Sigmoid colon (tissue), 7 donors: ENCODE measurements around the gene ABRACL. TPM values are rescaled to one million over a fixed set of nuclear protein-coding genes. Genes with fewer than 3 reads are reported as not detected.
"Not testable (repeated sequence)": the region's sequence is repeated elsewhere in the genome, so short reads cannot be mapped to it uniquely, and the experiment has no call there.

Experiments
- DNase-seq: peaks from one replicate; pipeline ENCODE4 v3.0.0-alpha.2; 2019
- H3K27ac ChIP-seq, 4 donors: fragments of 200-600 bp; sonication (generic); one replicate each; pipeline ENCODE4 v1.5.1; 2016 to 2019; ENCODE audit warnings: mild to moderate bottlenecking in 1 of 4
- H3K27me3 ChIP-seq, 3 donors: fragments of 200-600 bp; sonication (generic); one replicate each; pipeline ENCODE4 v1.5.1; 2019; ENCODE audit warnings: mild to moderate bottlenecking in 1 of 3
- H3K36me3 ChIP-seq, 4 donors: fragments of 200-600 bp; sonication (generic); one replicate each; pipeline ENCODE4 v1.5.1; 2016 to 2019
- H3K4me1 ChIP-seq, 4 donors: fragments of 200-600 bp; sonication (generic); one replicate each; pipeline ENCODE4 v1.5.1; 2017 to 2019
- H3K4me3 ChIP-seq, 4 donors: fragments of 200-600 bp; sonication (generic); one replicate each; pipeline ENCODE4 v1.5.1; 2017 to 2019; ENCODE audit warnings: mild to moderate bottlenecking in 2 of 4, moderate library complexity in 1 of 4
- H3K9me3 ChIP-seq, 4 donors: fragments of 200-600 bp in 3 of 4; sonication (generic) in 3 of 4; one replicate each; pipeline versions ENCODE4 v1.5.1 to v1.6.1; 2013 to 2019
- EP300 ChIP-seq, 4 donors: sonication (generic); formaldehyde crosslinking; IDR thresholded peaks; one replicate each; pipeline ENCODE4 v1.6.1; 2017; ENCODE audit warnings: antibody characterized with exemption in 4 of 4
- POLR2A ChIP-seq, 2 donors: fragments of 450-650 bp; IDR thresholded peaks; one replicate each; pipeline ENCODE4 v1.6.1; 2016; ENCODE audit warnings: antibody characterized with exemption in 2 of 2, mild to moderate bottlenecking in 2 of 2, moderate library complexity in 2 of 2
- POLR2AphosphoS5 ChIP-seq, 4 donors: sonication (generic); formaldehyde crosslinking; IDR thresholded peaks; one replicate each; pipeline ENCODE4 v1.6.1; 2017; ENCODE audit warnings: antibody characterized with exemption in 4 of 4
- WGBS, 2 donors: extraction: QIAGEN DNeasy Blood & Tissue Kit; methylation state at CpG; one replicate each; pipeline ENCODE4 v1.1.7; 2013; 5-methylcytosine and 5-hydroxymethylcytosine counted together
- intact Hi-C: fragments of 100-400 bp; cut with DNase I; formaldehyde crosslinking; loops from one replicate; pipeline ENCODE4 v1.15.1; 2023
- polyA plus RNA-seq, 3 donors: library from polyadenylated mRNA; stranded (reverse); fragments of 200-250 nt; gene quantifications; one replicate each; pipeline ENCODE4 v1.2.3, GENCODE V29; 2013
- total RNA-seq, 4 donors: library from RNA; depleted of rRNA; stranded (reverse); fragments of >200 nt; gene quantifications; one replicate each; pipeline ENCODE4 v1.1.0, GENCODE V29; 2016
- TF ChIP-seq, protein P1 (sequence below), 4 experiments: fragments of 450-650 bp in 3 of 4; fragments of 200-600 bp in 1 of 4; IDR thresholded peaks; one replicate each; pipeline ENCODE4 v1.5.1; 2016 to 2019; ENCODE audit warnings: antibody characterized with exemption in 4 of 4, mild to moderate bottlenecking in 3 of 4, moderate library complexity in 2 of 4
- donor health status: healthy with polysubstance abuse.
- donor health status: Bipolar disorder and iron deficiency.
- donor health status: healthy.

Gene ABRACL
- total and polyA plus RNA-seq, 7 donors = 6.8 to 529 (median 7.7) TPM

DNA sequence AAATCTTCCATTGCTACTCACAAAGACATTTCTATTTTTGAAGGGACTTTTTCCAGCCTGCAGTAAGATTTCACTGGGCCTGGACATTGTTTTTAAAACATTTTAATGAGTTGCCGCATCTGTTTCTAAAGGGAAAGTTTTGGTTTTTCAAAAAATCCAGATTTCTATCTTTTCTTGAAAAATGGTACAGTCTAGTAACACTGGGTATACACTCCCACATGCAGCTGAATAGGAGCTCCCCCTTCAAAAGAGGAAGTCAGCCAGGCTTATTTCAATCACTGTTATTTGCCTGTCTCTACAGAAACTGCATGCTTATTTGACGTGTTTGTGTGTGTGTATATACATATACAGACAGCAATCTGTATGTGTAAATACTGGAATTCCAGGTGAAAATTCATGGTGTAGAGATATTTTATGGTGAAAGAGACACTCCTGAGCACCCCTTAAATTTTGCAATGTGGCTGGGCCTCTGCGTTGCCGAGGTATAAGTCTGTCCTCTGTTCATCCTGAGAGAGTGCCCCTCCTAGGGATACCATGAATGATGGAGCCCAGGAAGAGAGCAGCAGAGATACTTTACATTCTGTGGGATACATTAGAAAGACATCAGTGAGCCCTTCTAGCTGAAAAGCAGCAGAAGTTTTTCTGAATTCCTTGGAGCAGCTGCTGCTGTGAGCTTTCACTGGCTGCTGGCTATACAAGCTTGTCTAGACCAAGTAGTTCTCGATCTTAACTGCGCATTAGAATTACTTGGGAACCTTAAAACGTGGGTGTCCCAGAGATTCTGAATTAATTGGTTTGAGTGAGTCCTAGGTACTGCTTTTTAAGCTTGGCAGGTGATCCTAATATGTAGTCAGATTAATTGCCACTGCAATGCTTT lies 12.0 kb upstream of the ABRACL start:
- intact Hi-C loops = no loop called here

DNA sequence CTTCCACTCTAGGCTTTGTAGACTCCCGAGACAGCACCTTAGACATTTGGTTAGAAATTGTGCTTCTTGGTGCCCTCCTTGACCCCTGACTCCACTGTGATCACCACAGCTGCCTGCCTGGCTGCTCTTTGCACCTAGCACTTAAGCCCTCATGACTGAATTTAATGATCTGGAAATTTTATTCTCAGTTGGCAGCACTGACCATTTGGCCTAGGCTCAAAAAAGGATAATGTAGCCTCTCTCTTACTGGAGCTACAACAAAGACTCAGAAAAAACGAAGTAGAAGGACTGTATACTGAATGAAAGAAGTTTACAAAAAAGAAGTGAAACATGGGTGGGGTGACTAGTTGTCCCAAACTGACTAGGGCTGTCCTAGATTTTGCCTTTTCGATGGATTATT lies 11.3 kb upstream of the ABRACL start:
- intact Hi-C loops = no loop called here
- no peaks in the 10 kb centered on the region for H3K9me3 ChIP-seq
- 55 to 72% methylated on average over 3 of the region's 3 CpGs for WGBS, 2 donors
- H3K36me3 ChIP-seq = no peaks in the 10 kb centered on the region
- peaks cover 0 to 13% (median 9%) of the 10 kb centered on the region in 4 donors for H3K4me1 ChIP-seq
- H3K4me3 ChIP-seq = no peak overlapping the region
- H3K27me3 ChIP-seq = no peaks in the 10 kb centered on the region
- TF ChIP-seq EP300 (IDR thresholded peaks at IDR 0.05) (no peak), POLR2AphosphoS5 (IDR thresholded peaks at IDR 0.05) (no peak), POLR2A (IDR thresholded peaks at IDR 0.05) (no peak)
- TF ChIP-seq, protein P1, sequence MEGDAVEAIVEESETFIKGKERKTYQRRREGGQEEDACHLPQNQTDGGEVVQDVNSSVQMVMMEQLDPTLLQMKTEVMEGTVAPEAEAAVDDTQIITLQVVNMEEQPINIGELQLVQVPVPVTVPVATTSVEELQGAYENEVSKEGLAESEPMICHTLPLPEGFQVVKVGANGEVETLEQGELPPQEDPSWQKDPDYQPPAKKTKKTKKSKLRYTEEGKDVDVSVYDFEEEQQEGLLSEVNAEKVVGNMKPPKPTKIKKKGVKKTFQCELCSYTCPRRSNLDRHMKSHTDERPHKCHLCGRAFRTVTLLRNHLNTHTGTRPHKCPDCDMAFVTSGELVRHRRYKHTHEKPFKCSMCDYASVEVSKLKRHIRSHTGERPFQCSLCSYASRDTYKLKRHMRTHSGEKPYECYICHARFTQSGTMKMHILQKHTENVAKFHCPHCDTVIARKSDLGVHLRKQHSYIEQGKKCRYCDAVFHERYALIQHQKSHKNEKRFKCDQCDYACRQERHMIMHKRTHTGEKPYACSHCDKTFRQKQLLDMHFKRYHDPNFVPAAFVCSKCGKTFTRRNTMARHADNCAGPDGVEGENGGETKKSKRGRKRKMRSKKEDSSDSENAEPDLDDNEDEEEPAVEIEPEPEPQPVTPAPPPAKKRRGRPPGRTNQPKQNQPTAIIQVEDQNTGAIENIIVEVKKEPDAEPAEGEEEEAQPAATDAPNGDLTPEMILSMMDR (IDR thresholded peaks at IDR 0.05) = no peak
- DNase-seq = no peak
- peak overlapping the region in 1 of 4 donors; percentile 36 for H3K27ac ChIP-seq

More for the DNA sequence above, 12.0 kb upstream of the ABRACL start:
- H3K36me3 ChIP-seq = no peaks in the 10 kb centered on the region
- DNase-seq = no peak
- H3K4me1 ChIP-seq = peaks cover 0 to 13% (median 9%) of the 10 kb centered on the region in 4 donors
- no peak for TF ChIP-seq POLR2A (IDR thresholded peaks at IDR 0.05)
- TF ChIP-seq, protein P1 (IDR thresholded peaks at IDR 0.05) = no peak
- no peak for TF ChIP-seq EP300 (IDR thresholded peaks at IDR 0.05)
- no peak for TF ChIP-seq POLR2AphosphoS5 (IDR thresholded peaks at IDR 0.05)
- 77 to 79% methylated on average over 7 of the region's 7 CpGs for WGBS, 2 donors
- H3K27me3 ChIP-seq = no peaks in the 10 kb centered on the region
- no peaks in the 10 kb centered on the region for H3K9me3 ChIP-seq
- no peak overlapping the region for H3K4me3 ChIP-seq
- H3K27ac ChIP-seq = peak overlapping the region in 2 of 4 donors; percentile 3 to 36

DNA sequence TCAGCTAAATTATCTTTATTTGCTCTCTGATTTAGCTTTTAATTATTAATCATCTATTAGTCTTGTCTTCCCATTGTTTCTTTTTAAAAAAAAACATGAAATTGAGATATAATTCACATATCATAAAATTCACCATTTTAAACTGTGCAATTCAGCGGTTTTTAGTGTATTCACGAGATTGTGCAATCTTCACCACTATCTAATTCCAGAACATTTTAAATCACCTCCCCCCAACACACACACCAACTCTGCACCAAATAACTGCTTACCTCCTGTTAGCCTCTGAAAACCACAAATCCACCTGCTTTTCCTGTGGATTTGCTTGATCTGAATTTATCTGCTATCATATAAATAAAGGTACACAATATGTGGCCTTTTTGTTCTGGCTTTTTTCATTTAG lies 8.8 kb upstream of the ABRACL start:
- intact Hi-C loops = no loop called here
- Histone ChIP-seq H3K9me3 (no peaks in the 10 kb centered on the region), H3K27me3 (no peaks in the 10 kb centered on the region), H3K4me1 (peaks cover 0 to 13% (median 9%) of the 10 kb centered on the region in 4 donors), H3K27ac (no peak overlapping the region), H3K4me3 (no peak overlapping the region), H3K36me3 (no peaks in the 10 kb centered on the region)
- TF ChIP-seq, protein P1 (IDR thresholded peaks at IDR 0.05) = no peak
- TF ChIP-seq POLR2A (IDR thresholded peaks at IDR 0.05) (no peak), EP300 (IDR thresholded peaks at IDR 0.05) (no peak), POLR2AphosphoS5 (IDR thresholded peaks at IDR 0.05) (no peak)
- no peak for DNase-seq
- 89 to 94% methylated on average over 2 of the region's 2 CpGs for WGBS, 2 donors

DNA sequence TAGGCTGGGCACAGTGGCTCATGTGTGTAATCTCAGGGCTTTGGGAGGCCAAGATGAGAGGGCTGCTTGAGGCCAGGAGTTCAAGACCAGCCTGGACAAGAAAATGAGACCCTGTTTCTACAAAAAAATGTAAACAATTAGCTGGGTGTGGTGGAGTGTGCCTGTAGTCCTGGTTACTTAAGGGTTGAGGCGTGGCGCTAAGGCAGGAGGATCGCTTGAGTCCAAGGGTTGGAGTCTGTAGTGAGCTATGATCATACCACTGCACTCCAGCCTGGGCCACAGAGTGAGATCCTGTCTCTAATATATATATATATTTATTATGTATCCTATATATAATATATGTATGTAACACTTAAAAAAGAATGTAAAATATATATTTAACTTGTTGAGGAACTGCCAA lies 7.9 kb upstream of the ABRACL start:
- H3K9me3 ChIP-seq = no peaks in the 10 kb centered on the region
- intact Hi-C loops = no loop called here
- no peak overlapping the region for H3K27ac ChIP-seq
- H3K4me3 ChIP-seq = no peak overlapping the region
- WGBS, 2 donors = 27 to 76% methylated on average over 3 of the region's 3 CpGs
- H3K36me3 ChIP-seq = no peaks in the 10 kb centered on the region
- peaks cover 0 to 13% (median 9%) of the 10 kb centered on the region in 4 donors for H3K4me1 ChIP-seq
- H3K27me3 ChIP-seq = no peaks in the 10 kb centered on the region
- no peak for DNase-seq
- TF ChIP-seq EP300 (IDR thresholded peaks at IDR 0.05) = no peak

DNA sequence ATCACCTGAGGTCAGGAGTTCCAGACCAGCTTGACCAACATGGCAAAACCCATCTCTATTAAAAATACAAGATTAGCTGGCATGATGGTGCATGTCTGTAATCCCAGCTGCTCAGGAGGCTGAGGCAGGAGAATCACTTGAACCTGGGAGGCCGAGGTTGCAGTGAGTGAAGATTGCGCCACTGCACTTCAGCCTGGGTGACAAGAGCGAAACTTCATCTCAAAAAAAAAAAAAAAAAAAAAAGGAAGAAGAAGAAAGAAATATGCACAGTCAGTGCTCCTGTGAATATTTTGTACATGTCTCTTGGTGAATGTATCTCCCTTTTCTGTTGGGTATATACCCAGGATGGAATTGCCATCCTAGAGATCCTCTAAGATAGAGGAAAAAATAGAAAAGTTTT lies 3.1 kb upstream of the ABRACL start:
- H3K27me3 ChIP-seq, intact Hi-C loops, H3K4me3 ChIP-seq, H3K9me3 ChIP-seq, H3K36me3 ChIP-seq, H3K27ac ChIP-seq, DNase-seq: not testable (repeated sequence)
- H3K4me1 ChIP-seq = peaks cover 0 to 17% (median 8%) of the 10 kb centered on the region in 4 donors
- 91 to 98% methylated on average over 3 of the region's 3 CpGs for WGBS, 2 donors
